K562 (cell line): Measurements from ENCODE around the gene MTCH2. TPM values are rescaled to one million over a fixed set of nuclear protein-coding genes. Genes with fewer than 3 reads are reported as not detected.

Experiments
- ATAC-seq: fragments of 200-7000 bp; cut with Tn5 transposase; 3 replicates; pipeline ENCODE4 v1.9.1; 2020; ENCODE audit warnings: moderate library complexity
- BruUV-seq: library from RNA; stranded (reverse); fragments of 400-500 nt; replicated peaks from 2 replicates; lab custom pipeline; 2021; lab: Mats Ljungman, UMichigan
- CTCF ChIA-PET: fragments of 300-600 bp; formaldehyde crosslinking; extraction: SDS; loops from one replicate; lab custom pipeline; 2021; ENCODE audit warnings: low intra/inter-chr PET ratio; lab: Yijun Ruan, JAX
- POLR2A ChIA-PET: fragments of 300-600, 350-650 bp; sonication (Branson Sonifier 250); formaldehyde crosslinking; extraction: SDS; loops from one replicate; lab custom pipeline; 2021; ENCODE audit warnings: antibody characterized with exemption, inconsistent platforms; lab: Yijun Ruan, JAX
- DNase-seq, 4 experiments: peaks; one replicate each; pipeline versions ENCODE4 v3.0.0 to v3.0.0-alpha.2; 2011 to 2018; ENCODE audit warnings: low spot score in 3 of 4, mixed read lengths in 3 of 4; ENCODE audit errors: extremely low read depth in 1 of 4
- FAIRE-seq: peaks from 2 replicates; lab custom pipeline; 2011; peaks lifted over from hg19 to GRCh38; lab: Jason Lieb, UNC
- H2AFZ ChIP-seq: 2 replicates; pipeline ENCODE4 v1.6.0; 2011; ENCODE audit warnings: low read depth, low read length, control low read depth, inconsistent platforms
- H3K27ac ChIP-seq: fragments of 200-600 bp; 3 replicates; pipeline ENCODE4 v1.8.0; 2011; ENCODE audit warnings: low read depth, mild to moderate bottlenecking, control low read depth, inconsistent platforms, low read length, moderate library complexity, mixed read lengths; ENCODE audit errors: extremely low read depth
- H3K27me3 ChIP-seq, 2 experiments: fragments of 300-600 bp in 1 of 2; 2 replicates in 1 of 2; 3 replicates in 1 of 2; pipeline versions ENCODE4 v1.6.0 to v1.8.0; 2011; ENCODE audit warnings: inconsistent platforms in 2 of 2, low read length in 2 of 2, mild to moderate bottlenecking in 1 of 2, mixed read lengths in 1 of 2, moderate library complexity in 1 of 2; ENCODE audit not compliant: control insufficient read depth in 2 of 2, insufficient read depth in 2 of 2
- H3K36me3 ChIP-seq: fragments of 300-600 bp; 3 replicates; pipeline ENCODE4 v1.8.0; 2011; ENCODE audit warnings: mild to moderate bottlenecking, low read length, inconsistent platforms; ENCODE audit not compliant: control insufficient read depth, insufficient read depth
- H3K4me1 ChIP-seq, 2 experiments: fragments of 200-600 bp in 1 of 2; replicated peaks in 1 of 2; 2 replicates in 1 of 2; 3 replicates in 1 of 2; pipeline versions ENCODE4 v1.5.1 to v1.8.0; 2011; ENCODE audit warnings: inconsistent platforms in 2 of 2, low read length in 2 of 2, mild to moderate bottlenecking in 1 of 2, mixed read lengths in 1 of 2, moderate library complexity in 1 of 2; ENCODE audit not compliant: control insufficient read depth in 2 of 2, insufficient read depth in 2 of 2
- H3K4me2 ChIP-seq: 2 replicates; pipeline ENCODE4 v1.6.1; 2011; ENCODE audit warnings: low read length, control low read depth, inconsistent platforms, mixed read lengths; ENCODE audit not compliant: insufficient read depth
- H3K4me3 ChIP-seq: fragments of 200-600 bp; sonication (generic), shearing (Covaris generic); 2 replicates; pipeline ENCODE4 v1.5.1; 2016; ENCODE audit warnings: control low read depth, inconsistent platforms
- H3K79me2 ChIP-seq: fragments of 200-600 bp; 3 replicates; pipeline ENCODE4 v1.8.0; 2011; ENCODE audit warnings: low read length, inconsistent platforms; ENCODE audit not compliant: control insufficient read depth, insufficient read depth
- H3K9ac ChIP-seq, 2 experiments: 2 replicates each; pipeline versions ENCODE4 v1.6.0 to v1.6.1; 2011; ENCODE audit warnings: low read depth in 2 of 2, low read length in 2 of 2, control low read depth in 1 of 2, inconsistent platforms in 1 of 2, mild to moderate bottlenecking in 1 of 2, mixed read lengths in 1 of 2; ENCODE audit not compliant: insufficient read depth in 1 of 2
- H3K9me1 ChIP-seq: one replicate; pipeline ENCODE4 v1.6.0; 2011; ENCODE audit warnings: inconsistent platforms, mild to moderate bottlenecking, low read length, moderate library complexity; ENCODE audit not compliant: control insufficient read depth, insufficient read depth
- H3K9me3 ChIP-seq: replicated peaks from 2 replicates; pipeline ENCODE4 v1.5.1; 2011; ENCODE audit warnings: low read depth, low read length, inconsistent platforms; ENCODE audit not compliant: control insufficient read depth, insufficient read depth
- H4K20me1 ChIP-seq: replicated peaks from 2 replicates; pipeline ENCODE4 v1.6.1; 2011; ENCODE audit warnings: low read length, inconsistent platforms, mixed read lengths; ENCODE audit not compliant: control insufficient read depth, insufficient read depth
- CREBBP ChIP-seq: IDR thresholded peaks from one replicate; pipeline ENCODE4 v1.6.1; 2012; ENCODE audit warnings: low read depth, mild to moderate bottlenecking, control low read depth, inconsistent platforms, low read length
- HOMEZ ChIP-seq: fragments of 250-450 bp; sonication (Bioruptor Pico); IDR thresholded peaks from 2 replicates; pipeline ENCODE4 v1.4.0; 2020; ENCODE audit warnings: mild to moderate bottlenecking, moderate library complexity
- ZKSCAN1 ChIP-seq: fragments of 150-350 bp; IDR thresholded peaks from 2 replicates; pipeline ENCODE4 v1.6.1; 2016; ENCODE audit warnings: low read depth, low read length
- ZNF263 ChIP-seq: sonication (generic); formaldehyde crosslinking; IDR thresholded peaks from 2 replicates; pipeline ENCODE4 v1.8.0; 2022; ENCODE audit warnings: mild to moderate bottlenecking, missing genetic modification reagents, borderline replicate concordance
- WGBS: fragments of 100-300 bp; shearing (Covaris generic); methylation state at CpG from one replicate; pipeline ENCODE4 v1.1.6; 2016; ENCODE audit warnings: low coverage, mixed read lengths; ENCODE audit not compliant: insufficient coverage; ENCODE audit errors: missing lambda C conversion rate; 5-methylcytosine and 5-hydroxymethylcytosine counted together
- in situ Hi-C: fragments of 300-500 bp; cut with MboI; formaldehyde crosslinking; loops from 4 replicates; pipeline ENCODE4 v1.15.0; 2018; ENCODE audit warnings: inconsistent platforms, mixed read lengths
- intact Hi-C: fragments of 100-400 bp; cut with micrococcal nuclease; formaldehyde crosslinking; loops from 2 replicates; pipeline ENCODE4 v1.14.2; 2022
- polyA plus RNA-seq, 8 experiments: library from polyadenylated mRNA; depleted of rRNA in 4 of 8; stranded (reverse) in 5 of 8; unstranded in 3 of 8; fragments of >200 nt; fragmentation: Nextera tagmentation in 2 of 8; fragmentation: Illumina TruSeq in 1 of 8; extraction: Ambion mirVana in 2 of 8; extraction: Trizol in 1 of 8; gene quantifications; 2 replicates each; pipeline versions ENCODE4 v1.2.1 to v1.2.3, GENCODE V29; 2011 to 2014; ENCODE audit warnings: inconsistent platforms in 1 of 8, missing spikeins in 1 of 8
- total RNA-seq, 7 experiments: library from RNA; depleted of rRNA in 6 of 7; stranded (reverse); fragments of >200 nt in 6 of 7; fragmentation: Illumina TruSeq in 2 of 7; extraction: Trizol in 2 of 7; gene quantifications; 2 replicates each; pipeline versions ENCODE4 v1.2.1 to v1.2.3, GENCODE V29; 2011 to 2021; ENCODE audit warnings: low replicate concordance in 1 of 7
- TF ChIP-seq, protein P1 (sequence below): fragments of 450-650 bp; IDR thresholded peaks from 2 replicates; pipeline ENCODE4 v1.6.1; 2017; ENCODE audit warnings: antibody characterized with exemption

Gene MTCH2
- total and polyA plus RNA-seq, 9 of the 15 experiments (the other 6 are each of a cell fraction or from before 2014, with no cell fraction given), result 95.4 to 620 (median 198) TPM

DNA sequence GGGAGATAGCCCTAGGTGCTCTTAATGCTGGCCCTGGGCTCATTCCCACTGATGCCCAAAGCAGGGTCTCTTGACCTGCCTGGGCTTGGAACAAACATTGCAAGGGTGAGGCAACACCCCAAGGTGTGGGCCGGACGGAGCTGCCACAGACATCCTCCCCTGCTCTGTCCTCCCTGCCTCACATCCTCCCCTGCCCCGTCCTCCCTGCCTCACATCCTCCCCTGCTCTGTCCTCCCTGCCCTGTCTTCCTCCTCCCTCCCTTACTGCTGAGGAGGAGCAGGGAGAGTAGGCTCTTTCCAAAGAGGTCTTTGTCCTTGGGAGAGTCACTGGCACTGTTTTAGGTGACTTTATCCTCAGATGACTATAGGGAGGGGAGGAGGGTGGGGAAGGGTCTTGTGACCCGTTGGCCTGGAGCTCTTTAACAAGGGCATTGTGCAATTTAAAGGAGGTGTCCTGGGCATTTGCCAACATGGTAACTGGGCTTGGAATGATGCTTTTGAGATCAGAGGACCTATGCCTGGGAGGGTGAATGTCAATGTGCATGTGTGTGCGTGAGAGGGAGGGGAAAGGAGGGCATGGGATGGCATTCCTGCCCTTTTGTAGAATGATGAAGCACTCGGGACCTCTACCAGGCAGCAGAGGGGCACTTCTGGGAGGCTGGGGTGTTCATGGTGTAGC, 55.2 kb downstream of the MTCH2 start:
- peak overlapping the region in 1 of 2 experiments; percentile 0; a peak in 1 of 4 replicates for H3K9ac ChIP-seq
- no peaks in the 10 kb centered on the region for H3K9me1 ChIP-seq
- POLR2A ChIA-PET, result interaction anchor here (0.6 to 4.2 kb wide), 8 partner anchors 8 to 74 kb away, joined by 3 to 35 read pairs (median 4); partner anchors contain the start of gene C1QTNF4
- H3K27me3 ChIP-seq, result 0 out of 5 replicates have a peak, but pooled peaks cover 0 to 2% of the 10 kb centered on the region in 2 experiments
- no peaks in the 10 kb centered on the region for H4K20me1 ChIP-seq
- no peak overlapping the region for H3K27ac ChIP-seq
- H2AFZ ChIP-seq, result no peak overlapping the region
- H3K4me1 ChIP-seq, result peaks cover 0 to 14% of the 10 kb centered on the region in 2 experiments; a peak in 1 of 5 replicates
- TF ChIP-seq CREBBP, result no peak
- peak; percentile 90 for TF ChIP-seq ZNF263
- TF ChIP-seq ZKSCAN1, result no peak
- TF ChIP-seq, protein P1, sequence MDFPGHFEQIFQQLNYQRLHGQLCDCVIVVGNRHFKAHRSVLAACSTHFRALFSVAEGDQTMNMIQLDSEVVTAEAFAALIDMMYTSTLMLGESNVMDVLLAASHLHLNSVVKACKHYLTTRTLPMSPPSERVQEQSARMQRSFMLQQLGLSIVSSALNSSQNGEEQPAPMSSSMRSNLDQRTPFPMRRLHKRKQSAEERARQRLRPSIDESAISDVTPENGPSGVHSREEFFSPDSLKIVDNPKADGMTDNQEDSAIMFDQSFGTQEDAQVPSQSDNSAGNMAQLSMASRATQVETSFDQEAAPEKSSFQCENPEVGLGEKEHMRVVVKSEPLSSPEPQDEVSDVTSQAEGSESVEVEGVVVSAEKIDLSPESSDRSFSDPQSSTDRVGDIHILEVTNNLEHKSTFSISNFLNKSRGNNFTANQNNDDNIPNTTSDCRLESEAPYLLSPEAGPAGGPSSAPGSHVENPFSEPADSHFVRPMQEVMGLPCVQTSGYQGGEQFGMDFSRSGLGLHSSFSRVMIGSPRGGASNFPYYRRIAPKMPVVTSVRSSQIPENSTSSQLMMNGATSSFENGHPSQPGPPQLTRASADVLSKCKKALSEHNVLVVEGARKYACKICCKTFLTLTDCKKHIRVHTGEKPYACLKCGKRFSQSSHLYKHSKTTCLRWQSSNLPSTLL, result no peak
- no peak for TF ChIP-seq HOMEZ (CRISPR knock-in tag)
- TF ChIP-seq, all 486 proteins: peak for 1
- in situ Hi-C loops, result no loop called here
- Histone ChIP-seq H3K36me3 (peaks cover 31% of the 10 kb centered on the region; the same call in 2 of the 3 replicates), H3K9me3 (no peaks in the 10 kb centered on the region), H3K4me3 (no peak overlapping the region), H3K4me2 (no peak overlapping the region), H3K79me2 (peaks cover 2% of the 10 kb centered on the region; the same call in 1 of the 3 replicates)
- DNase-seq, result no peak
- intact Hi-C loops, result no loop called here
- FAIRE-seq, result no peak
- no TSS peak for BruUV-seq
- CTCF ChIA-PET, result no interaction called here
- 49% methylated on average over 6 of the region's 6 CpGs for WGBS
- ATAC-seq, result no peak
